ENCODE measurements around the gene HORMAD2.
"Not testable (repeated sequence)": the region's sequence is repeated elsewhere in the genome, so short reads cannot be mapped to it uniquely, and the experiment has no call there.

The HORMAD2 gene

GRCh38 chr22:30097861-30098260 lies 17.6 kb downstream of the HORMAD2 start:
- in situ Hi-C loops (cut with MboI; ENCODE audit: low sequenced_read_pairs): no loop called here

GRCh38 chr22:30100770-30101169 lies 20.5 kb downstream of the HORMAD2 start:
- not testable (repeated sequence) for DNase-seq (ENCODE audit: low spot score in 2 of 2); H3K4me3 ChIP-seq; H3K4me1 ChIP-seq; H3K36me3 ChIP-seq (replicated peaks); H3K9me3 ChIP-seq
- peaks cover 12% of the 10 kb centered on the region for H3K27me3 ChIP-seq (ENCODE audit: low read depth)
- in situ Hi-C loops (cut with MboI; ENCODE audit: low sequenced_read_pairs): loop anchor here (25.0 kb wide), 1 partner anchor 287 kb away; the partner anchor contains the start of genes RNF215 and SEC14L2

More at GRCh38 chr22:30097861-30098260, 17.6 kb downstream of the HORMAD2 start:
- Histone ChIP-seq H3K4me1 (no peaks in the 10 kb centered on the region), H3K27me3 (ENCODE audit: low read depth) (peaks cover 9% of the 10 kb centered on the region), H3K36me3 (replicated peaks) (no peaks in the 10 kb centered on the region), H3K9me3 (no peaks in the 10 kb centered on the region; the same call in 1 of the 2 replicates), H3K4me3 (no peak overlapping the region)
- no peak for DNase-seq (ENCODE audit: low spot score in 2 of 2)

DNA sequence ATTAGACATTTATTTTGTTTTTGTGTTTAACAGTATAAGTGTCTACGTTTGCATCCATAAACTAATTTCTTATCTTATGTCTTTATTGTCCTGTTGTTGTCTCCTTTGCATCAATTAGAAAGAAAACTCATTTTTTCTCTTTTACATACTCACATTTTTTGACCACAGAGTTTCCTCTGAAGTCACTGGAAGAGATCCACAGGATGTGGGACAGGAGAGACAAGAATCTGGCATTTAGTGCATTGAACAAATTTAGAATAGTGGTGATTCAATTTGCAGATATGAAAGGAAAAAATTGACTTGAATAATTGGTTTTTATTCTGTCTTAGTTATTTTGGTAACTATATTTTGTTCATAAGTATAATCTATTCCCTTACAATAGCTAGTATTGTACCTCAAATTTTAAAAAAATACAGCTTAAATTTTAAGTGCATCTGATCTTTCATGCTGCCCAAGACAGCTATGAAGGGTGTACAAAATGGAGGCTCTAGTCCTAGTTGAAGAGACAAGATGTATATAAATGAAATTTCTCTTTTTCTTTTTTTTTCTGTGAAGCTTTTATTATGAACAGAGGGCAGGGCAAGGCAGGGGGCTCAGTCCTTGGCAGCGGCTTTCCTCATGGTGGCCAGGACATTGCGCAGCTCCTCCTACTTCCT lies 24.4 kb downstream of the HORMAD2 start:
- Histone ChIP-seq H3K4me3 (no peak overlapping the region), H3K27me3 (ENCODE audit: low read depth) (peaks cover 9% of the 10 kb centered on the region), H3K9me3 (no peaks in the 10 kb centered on the region; the same call in 1 of the 2 replicates), H3K36me3 (replicated peaks) (no peaks in the 10 kb centered on the region), H3K4me1 (no peaks in the 10 kb centered on the region)
- DNase-seq (ENCODE audit: low spot score in 2 of 2): no peak
- in situ Hi-C loops (cut with MboI; ENCODE audit: low sequenced_read_pairs): loop anchor here (5.0 to 25.0 kb wide), 2 partner anchors 158 to 283 kb away; partner anchors contain the start of genes RNF215 and SEC14L2

DNA sequence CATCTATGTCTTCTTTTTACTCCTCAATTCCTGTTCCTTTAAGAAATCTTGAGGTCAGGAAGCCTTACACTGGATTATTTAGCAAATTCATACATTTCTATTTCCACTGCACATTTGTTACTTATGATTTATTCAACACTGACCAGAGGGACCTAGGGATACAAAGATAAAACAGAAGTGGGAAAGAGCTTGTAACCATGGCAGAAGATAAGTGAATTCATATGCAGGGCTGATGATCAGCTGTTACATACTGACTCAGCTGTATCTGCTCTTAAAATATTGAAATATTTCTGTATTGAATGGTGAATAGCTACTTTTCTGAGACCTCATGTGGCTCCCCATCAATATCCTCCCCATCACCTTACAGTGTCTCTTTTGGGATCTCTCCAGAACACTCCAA lies 25.2 kb downstream of the HORMAD2 start:
- H3K4me1 ChIP-seq: no peaks in the 10 kb centered on the region
- DNase-seq (ENCODE audit: low spot score in 2 of 2): no peak
- H3K9me3 ChIP-seq: no peaks in the 10 kb centered on the region
- H3K36me3 ChIP-seq (replicated peaks): no peaks in the 10 kb centered on the region
- H3K4me3 ChIP-seq: no peak overlapping the region
- H3K27me3 ChIP-seq (ENCODE audit: low read depth): peaks cover 9% of the 10 kb centered on the region
- in situ Hi-C loops (cut with MboI; ENCODE audit: low sequenced_read_pairs): loop anchor here (5.0 to 25.0 kb wide), 2 partner anchors 157 to 282 kb away; partner anchors contain the start of genes RNF215 and SEC14L2

DNA sequence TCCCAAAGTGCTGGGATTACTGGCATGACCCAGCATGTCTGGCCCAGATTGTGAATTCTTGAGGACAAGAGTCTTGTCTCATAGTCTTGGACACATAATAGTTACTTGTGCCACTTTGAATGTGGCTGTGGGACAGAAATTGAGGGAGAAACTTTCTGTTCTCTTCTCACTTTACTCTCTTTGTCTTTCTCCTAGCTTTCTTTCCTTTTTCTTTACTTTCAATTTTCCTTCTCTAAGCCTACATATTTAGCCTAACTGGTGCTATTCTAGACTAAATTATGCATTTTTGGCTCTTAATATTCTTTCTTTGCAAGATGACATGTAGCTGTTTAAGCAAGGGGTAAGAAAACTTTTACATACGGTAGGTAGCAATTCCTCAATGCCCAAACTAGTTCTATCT lies 33.2 kb downstream of the HORMAD2 start:
- in situ Hi-C loops (cut with MboI; ENCODE audit: low sequenced_read_pairs): loop anchor here (25.0 kb wide), 1 partner anchor 274 kb away; the partner anchor contains the start of genes RNF215 and SEC14L2
- no peak overlapping the region for H3K4me3 ChIP-seq

DNA sequence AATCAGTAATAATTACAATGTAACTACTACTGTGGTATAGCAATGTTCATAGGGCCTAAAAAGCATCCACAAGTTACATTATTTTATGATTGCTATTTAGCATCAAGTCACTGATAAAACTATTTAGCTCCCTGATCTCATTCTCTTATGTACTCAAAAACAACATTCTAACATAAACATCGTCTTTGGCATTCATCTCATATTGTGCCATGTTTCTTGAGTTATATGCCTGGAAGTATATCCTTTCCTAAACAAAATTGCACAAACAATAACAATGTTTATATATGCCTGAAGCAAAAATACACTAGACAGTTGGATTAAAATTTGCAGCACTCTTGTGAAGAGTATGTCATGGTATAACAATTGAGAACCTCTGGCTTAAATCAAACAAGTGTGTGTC lies 34.1 kb downstream of the HORMAD2 start:
- no peaks in the 10 kb centered on the region for H3K4me1 ChIP-seq
- H3K4me3 ChIP-seq: no peak overlapping the region
- in situ Hi-C loops (cut with MboI; ENCODE audit: low sequenced_read_pairs): loop anchor here (25.0 kb wide), 1 partner anchor 273 kb away; the partner anchor contains the start of genes RNF215 and SEC14L2
- H3K9me3 ChIP-seq: no peaks in the 10 kb centered on the region
- peaks cover 4% of the 10 kb centered on the region; the same call in 1 of the 2 replicates for H3K27me3 ChIP-seq (ENCODE audit: low read depth)
- H3K36me3 ChIP-seq (replicated peaks): no peaks in the 10 kb centered on the region
- DNase-seq (ENCODE audit: low spot score in 2 of 2): no peak

More for the DNA sequence above, 33.2 kb downstream of the HORMAD2 start:
- no peaks in the 10 kb centered on the region for H3K36me3 ChIP-seq (replicated peaks)
- H3K9me3 ChIP-seq: no peaks in the 10 kb centered on the region
- no peaks in the 10 kb centered on the region for H3K27me3 ChIP-seq (ENCODE audit: low read depth)
- no peak for DNase-seq (ENCODE audit: low spot score in 2 of 2)
- no peaks in the 10 kb centered on the region for H3K4me1 ChIP-seq

- in situ Hi-C loops (cut with MboI; ENCODE audit: low sequenced_read_pairs): loop anchor here (25.0 kb wide), 1 partner anchor 272 kb away; the partner anchor contains the start of genes RNF215 and SEC14L2
- no peaks in the 10 kb centered on the region for H3K9me3 ChIP-seq
Observed at GRCh38 chr22:30115705-30116104, 35.4 kb downstream of the HORMAD2 start.

DNA sequence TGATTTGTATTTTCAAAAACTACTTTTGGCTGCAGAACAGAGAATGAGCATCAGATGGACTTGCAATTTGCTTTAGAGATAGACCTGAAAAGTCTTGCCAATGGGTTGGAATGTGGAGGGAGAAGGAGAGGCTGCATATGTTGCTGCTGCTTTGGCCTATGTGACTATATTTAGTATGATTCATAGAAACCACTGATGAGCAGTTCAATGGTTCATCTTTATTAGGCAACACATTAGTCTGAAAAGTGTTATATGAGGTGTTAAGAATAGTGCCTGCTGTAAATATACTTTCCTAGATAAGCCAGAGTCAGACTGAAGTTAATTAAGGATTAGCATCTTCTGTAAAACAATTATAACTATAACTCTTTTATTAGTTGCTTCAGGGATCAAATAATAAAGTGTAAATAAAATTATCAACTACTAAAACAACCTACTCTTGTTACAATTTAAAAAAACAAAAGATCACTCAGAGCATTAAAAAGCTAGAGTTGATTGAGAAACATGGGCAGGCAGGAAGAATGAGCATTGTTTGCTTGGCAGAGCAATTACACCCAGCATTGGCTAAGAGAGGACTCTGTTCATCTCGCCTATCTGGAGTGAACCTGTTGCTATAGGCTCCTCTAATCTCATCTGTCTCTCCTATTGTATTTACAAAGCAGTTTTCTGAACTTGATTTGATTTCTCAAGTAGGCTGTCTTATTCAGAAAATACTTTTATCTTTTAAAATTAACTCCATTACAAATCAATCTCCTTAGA lies 36.3 kb downstream of the HORMAD2 start:
- peaks cover 22% of the 10 kb centered on the region for H3K27me3 ChIP-seq (ENCODE audit: low read depth)
- no peak for DNase-seq (ENCODE audit: low spot score in 2 of 2)
- H3K36me3 ChIP-seq (replicated peaks): no peaks in the 10 kb centered on the region
- in situ Hi-C loops (cut with MboI; ENCODE audit: low sequenced_read_pairs): loop anchor here (25.0 kb wide), 1 partner anchor 271 kb away; the partner anchor contains the start of genes RNF215 and SEC14L2
- H3K4me1 ChIP-seq: no peaks in the 10 kb centered on the region
- H3K9me3 ChIP-seq: no peaks in the 10 kb centered on the region
- H3K4me3 ChIP-seq: no peak overlapping the region

More at GRCh38 chr22:30115705-30116104, 35.4 kb downstream of the HORMAD2 start:
- Histone ChIP-seq H3K4me3 (no peak overlapping the region), H3K36me3 (replicated peaks) (no peaks in the 10 kb centered on the region), H3K4me1 (no peaks in the 10 kb centered on the region), H3K27me3 (ENCODE audit: low read depth) (peaks cover 14% of the 10 kb centered on the region)
- no peak for DNase-seq (ENCODE audit: low spot score in 2 of 2)

- no peak for DNase-seq (ENCODE audit: low spot score in 2 of 2)
- Histone ChIP-seq H3K9me3 (no peaks in the 10 kb centered on the region), H3K4me1 (no peaks in the 10 kb centered on the region), H3K36me3 (replicated peaks) (no peaks in the 10 kb centered on the region), H3K27me3 (ENCODE audit: low read depth) (peaks cover 28% of the 10 kb centered on the region), H3K4me3 (no peak overlapping the region)
- in situ Hi-C loops (cut with MboI; ENCODE audit: low sequenced_read_pairs): loop anchor here (25.0 kb wide), 1 partner anchor 270 kb away; the partner anchor contains the start of genes RNF215 and SEC14L2
Observed at GRCh38 chr22:30117256-30117655, 37.0 kb downstream of the HORMAD2 start.

- H3K4me1 ChIP-seq: no peaks in the 10 kb centered on the region
- in situ Hi-C loops (cut with MboI; ENCODE audit: low sequenced_read_pairs): loop anchor here (25.0 kb wide), 1 partner anchor 269 kb away; the partner anchor contains the start of genes RNF215 and SEC14L2
- no peaks in the 10 kb centered on the region for H3K36me3 ChIP-seq (replicated peaks)
- H3K4me3 ChIP-seq: no peak overlapping the region
- no peak for DNase-seq (ENCODE audit: low spot score in 2 of 2)
- H3K27me3 ChIP-seq (ENCODE audit: low read depth): peaks cover 38% of the 10 kb centered on the region
- H3K9me3 ChIP-seq: no peaks in the 10 kb centered on the region
Observed at GRCh38 chr22:30118291-30118690, 38.0 kb downstream of the HORMAD2 start.

DNA sequence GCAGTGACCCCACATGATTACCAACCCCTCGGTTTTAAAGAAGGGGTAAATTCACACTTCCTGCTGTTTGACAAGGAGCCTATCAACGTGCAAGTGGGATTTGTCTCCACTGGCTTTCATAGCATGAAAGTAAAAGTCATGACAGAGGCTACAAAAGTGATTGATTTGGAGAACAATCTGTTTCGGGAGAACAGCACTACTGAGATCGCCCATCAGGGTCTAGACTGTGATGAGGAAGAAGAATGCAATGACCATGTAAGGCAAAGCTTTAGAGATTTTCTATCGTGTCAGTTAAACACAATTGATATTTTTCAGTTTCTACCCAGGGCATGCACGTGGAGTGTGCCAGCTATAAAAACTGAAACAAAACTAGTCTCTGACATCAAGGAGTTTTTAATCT lies 41.7 kb downstream of the HORMAD2 start:
- Histone ChIP-seq H3K4me3 (no peak overlapping the region), H3K4me1 (no peaks in the 10 kb centered on the region), H3K9me3 (no peaks in the 10 kb centered on the region), H3K36me3 (replicated peaks) (no peaks in the 10 kb centered on the region), H3K27me3 (ENCODE audit: low read depth) (peaks cover 38% of the 10 kb centered on the region)
- no peak for DNase-seq (ENCODE audit: low spot score in 2 of 2)
- in situ Hi-C loops (cut with MboI; ENCODE audit: low sequenced_read_pairs): loop anchor here (25.0 kb wide), 1 partner anchor 265 kb away; the partner anchor contains the start of genes RNF215 and SEC14L2

DNA sequence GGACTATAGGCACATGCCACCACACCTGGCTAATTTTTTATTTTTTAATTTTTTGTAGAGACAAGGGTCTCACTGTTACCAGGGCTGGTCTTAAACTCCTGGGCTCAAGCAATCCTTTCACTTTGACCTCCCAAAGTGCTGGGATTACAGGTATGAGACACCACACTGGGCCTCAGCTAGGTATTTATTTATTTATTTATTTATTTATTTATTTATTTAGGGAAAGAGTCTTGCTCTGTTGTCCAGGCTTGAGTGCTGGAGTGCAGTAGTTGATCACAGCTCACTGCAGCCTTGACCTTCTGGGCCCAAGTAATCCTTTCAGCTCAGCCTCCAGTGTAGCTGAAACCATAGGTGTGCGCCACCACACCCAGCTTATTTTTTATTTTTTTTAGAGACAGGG lies 43.2 kb downstream of the HORMAD2 start:
- DNase-seq (ENCODE audit: low spot score in 2 of 2): no peak
- in situ Hi-C loops (cut with MboI; ENCODE audit: low sequenced_read_pairs): loop anchor here (25.0 kb wide), 1 partner anchor 264 kb away; the partner anchor contains the start of genes RNF215 and SEC14L2
- Histone ChIP-seq H3K9me3 (no peaks in the 10 kb centered on the region), H3K4me3 (no peak overlapping the region), H3K27me3 (ENCODE audit: low read depth) (peaks cover 38% of the 10 kb centered on the region), H3K36me3 (replicated peaks) (no peaks in the 10 kb centered on the region), H3K4me1 (no peaks in the 10 kb centered on the region)

DNA sequence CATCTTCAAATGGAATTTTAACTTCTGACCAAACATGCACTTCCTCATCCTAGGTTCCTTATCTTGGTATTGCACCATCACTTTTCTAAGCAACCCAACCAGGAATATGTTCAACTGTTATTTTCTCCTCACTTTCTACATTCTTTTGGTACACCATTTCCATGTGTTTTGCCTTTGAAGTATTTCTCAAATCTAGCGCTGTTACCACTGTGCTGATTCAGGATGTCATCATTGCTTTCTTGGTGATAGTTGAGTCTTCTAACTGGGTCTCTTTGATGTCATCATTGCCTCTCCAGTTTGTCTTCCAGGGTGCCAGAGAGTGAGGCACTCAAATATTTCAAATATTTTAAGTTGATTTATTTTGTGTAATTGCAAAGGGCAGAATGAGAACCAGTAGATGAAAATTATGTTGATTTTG lies 47.5 kb downstream of the HORMAD2 start:
- H3K4me1 ChIP-seq: no peaks in the 10 kb centered on the region
- no peaks in the 10 kb centered on the region for H3K9me3 ChIP-seq
- H3K27me3 ChIP-seq (ENCODE audit: low read depth): peaks cover 6% of the 10 kb centered on the region
- no peak overlapping the region for H3K4me3 ChIP-seq
- in situ Hi-C loops (cut with MboI; ENCODE audit: low sequenced_read_pairs): no loop called here
- no peak for DNase-seq (ENCODE audit: low spot score in 2 of 2)
- H3K36me3 ChIP-seq (replicated peaks): no peaks in the 10 kb centered on the region

Data from HAP-1 (cell line).